ENCODE data around the gene RAB29.
A peak's percentile ranks its signal among the peaks of the same experiment; 100 is the strongest.
"Not testable (repeated sequence)": the region's sequence is repeated elsewhere in the genome, so short reads cannot be mapped to it uniquely, and the experiment has no call there.

RAB29 gene

GRCh38 chr1:205763980-205764379 lies 11.3 kb downstream of the RAB29 start:
- no peak for DNase-seq

- DNase-seq, result no peak
Observed at GRCh38 chr1:205760606-205761005, 14.7 kb downstream of the RAB29 start.

- DNase-seq, result no peak
Observed at GRCh38 chr1:205756552-205756951, 18.7 kb downstream of the RAB29 start.

GRCh38 chr1:205754857-205755256 lies 20.4 kb downstream of the RAB29 start:
- no peak for DNase-seq

DNA sequence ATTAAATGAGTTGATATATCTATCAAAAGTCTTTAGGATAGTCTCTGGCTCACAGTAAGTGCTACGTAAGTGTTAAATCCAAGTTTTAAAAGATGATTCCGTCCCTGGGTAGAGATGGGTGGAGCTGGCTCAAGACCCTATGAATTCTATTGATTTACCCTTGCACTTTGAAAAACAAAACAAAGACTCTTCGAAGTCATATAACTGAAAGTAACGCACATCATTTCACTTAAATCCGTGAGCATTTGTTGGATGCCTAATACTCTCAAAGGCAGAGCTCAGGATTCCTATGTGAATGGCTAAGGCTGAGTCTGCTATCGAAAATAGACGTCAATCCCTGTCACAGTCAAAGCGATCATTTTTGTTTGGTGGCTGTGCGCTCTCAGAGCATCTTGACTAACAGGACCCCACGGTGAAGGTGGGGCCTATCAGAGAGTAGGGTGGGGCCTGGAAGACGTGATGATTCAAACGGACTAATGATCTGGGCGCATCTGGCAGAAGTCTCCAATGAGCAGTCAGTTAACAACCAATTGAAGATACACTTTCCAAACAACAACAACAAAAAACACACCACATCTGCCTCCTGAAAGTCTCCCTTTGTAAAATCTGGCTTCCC lies 24.1 kb downstream of the RAB29 start:
- DNase-seq, result no peak

DNA sequence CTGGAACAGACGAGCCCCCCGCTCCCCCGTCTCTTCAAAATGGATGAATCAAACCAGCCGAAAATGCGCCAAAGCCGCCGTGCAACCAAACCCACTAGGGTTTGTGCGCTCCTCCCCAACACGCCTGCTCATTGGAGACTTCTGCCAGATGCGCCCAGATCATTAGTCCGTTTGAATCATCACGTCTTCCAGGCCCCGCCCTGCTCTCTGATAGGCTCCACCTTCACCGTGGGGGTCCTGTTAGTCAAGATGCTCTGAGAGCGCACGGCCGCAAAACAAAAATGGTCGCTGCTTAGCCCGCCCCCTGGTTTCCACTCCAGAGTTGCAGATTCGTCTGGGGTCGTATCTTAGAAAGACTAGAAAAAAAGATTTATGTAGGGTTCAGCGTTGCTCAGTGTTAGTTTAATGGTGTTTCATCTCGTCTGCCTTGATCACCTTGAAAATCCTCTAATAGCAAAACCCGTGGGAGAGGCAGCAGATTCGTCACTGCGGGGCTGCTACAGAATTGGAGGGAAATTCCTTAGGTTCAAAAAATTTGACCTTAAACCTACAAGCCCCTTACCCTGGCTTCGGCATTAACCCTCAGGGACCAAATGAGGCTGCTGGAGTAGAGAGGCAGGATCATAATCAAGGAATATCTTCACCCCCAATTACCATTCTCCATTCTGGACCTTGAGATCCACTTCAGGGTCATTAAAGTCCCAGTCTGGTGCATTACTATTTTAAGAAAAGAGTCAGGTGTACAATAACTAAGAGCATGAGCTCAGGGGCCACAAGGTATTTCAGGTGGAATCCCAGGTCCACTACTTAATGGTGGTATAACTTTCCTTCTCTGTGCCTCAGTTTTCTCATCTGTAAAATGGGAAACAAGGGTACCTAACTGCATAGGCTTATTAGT lies 24.9 kb downstream of the RAB29 start, which contains the start of gene NUCKS1:
Gene NUCKS1 (minus strand): TSS at position 45 of the 898 bp plus-strand sequence. CDS start 209 bp downstream, outside the sequence.
- peak; percentile 100 for DNase-seq

DNA sequence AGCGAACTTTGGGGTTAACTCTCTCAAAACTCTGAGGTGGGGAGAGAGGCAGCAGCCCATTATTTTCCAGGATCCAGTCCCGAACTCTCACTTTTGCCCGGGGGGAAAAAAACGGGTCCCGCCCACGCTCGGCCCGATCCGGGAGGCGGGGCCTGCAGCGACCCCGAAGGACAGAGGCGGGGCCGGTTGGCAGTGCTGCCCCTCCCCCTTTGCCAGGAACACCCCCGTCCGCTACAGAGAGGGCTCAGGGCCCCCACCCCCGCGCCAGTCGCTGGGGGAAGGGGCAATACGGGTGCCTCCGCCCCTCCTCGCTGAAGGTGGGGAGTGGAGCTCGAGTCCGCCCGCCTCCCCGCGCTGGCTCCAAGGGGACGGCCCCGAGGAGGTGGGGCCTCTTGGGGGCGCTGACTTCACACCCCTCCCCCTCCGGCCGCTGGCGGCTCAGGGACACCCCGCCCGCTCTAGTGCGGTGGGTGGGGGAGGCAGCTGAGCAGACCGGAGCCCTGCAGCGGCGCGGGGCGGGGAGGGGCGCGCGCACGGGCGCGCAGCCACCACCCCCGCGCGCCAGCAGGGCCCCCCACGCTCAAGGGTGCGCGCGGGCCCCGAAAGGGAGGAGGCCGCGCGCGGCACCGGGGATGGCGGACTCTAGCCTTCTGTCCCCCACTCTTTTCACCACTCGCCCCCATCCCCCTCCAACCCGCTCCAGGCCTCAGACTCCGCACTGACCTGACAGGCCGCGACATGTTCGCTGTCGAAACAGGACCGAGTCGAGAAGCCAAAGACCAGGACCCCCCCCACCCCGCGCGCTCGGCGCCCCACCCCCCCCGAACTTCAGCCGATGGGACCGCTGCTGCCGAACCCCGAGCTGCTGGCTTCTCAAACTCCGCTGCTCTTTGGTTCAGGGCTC lies 25.8 kb downstream of the RAB29 start:
- DNase-seq, result peak; percentile 94

- DNase-seq, result peak; percentile 22
Observed at GRCh38 chr1:205748403-205749233, 26.7 kb downstream of the RAB29 start.

- DNase-seq, result no peak
Observed at GRCh38 chr1:205746757-205747412, 28.4 kb downstream of the RAB29 start.

DNA sequence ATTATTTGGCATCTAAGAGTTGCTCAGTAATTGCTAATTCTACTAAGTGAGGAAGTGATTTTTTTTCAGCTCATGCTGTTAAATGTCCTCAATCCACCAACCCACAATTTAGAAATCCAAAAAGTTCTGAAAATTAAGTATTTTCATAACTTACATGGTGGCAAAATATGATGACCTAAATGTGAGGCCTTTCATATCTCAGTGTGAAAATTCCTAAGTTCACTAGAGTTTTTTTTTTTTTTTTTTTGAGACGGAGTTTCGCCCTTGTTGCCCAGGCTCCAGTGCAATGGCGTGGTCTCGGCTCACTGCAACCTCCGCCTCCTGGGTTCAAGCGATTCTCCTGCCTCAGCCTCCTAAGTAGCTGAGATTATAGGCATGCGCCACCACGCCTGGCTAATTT lies 30.9 kb downstream of the RAB29 start:
- no peak for DNase-seq

- no peak for DNase-seq
Observed at GRCh38 chr1:205743977-205744376, 31.3 kb downstream of the RAB29 start.

DNA sequence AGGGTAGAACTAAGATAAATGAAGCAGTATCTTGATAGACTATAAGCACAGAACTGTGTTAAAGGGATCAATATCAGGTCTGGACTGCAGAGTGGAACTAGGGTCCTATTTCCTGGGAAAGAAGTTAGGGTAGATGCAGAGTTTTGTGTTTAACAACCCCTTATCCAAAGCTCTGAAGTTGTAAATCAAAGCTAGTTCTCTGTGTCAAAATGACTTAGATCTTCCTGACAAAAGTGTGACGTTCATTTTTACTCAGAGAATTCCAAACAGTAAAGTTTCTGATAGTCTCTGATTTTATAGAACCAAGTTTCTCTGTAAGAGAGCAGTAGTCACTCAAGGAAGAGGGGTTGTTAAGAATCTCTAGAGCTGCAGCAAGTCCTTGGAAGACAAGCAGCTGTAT lies 33.6 kb downstream of the RAB29 start:
- DNase-seq, result no peak

- DNase-seq, result no peak
Observed at GRCh38 chr1:205739348-205740160, 35.7 kb downstream of the RAB29 start.

DNA sequence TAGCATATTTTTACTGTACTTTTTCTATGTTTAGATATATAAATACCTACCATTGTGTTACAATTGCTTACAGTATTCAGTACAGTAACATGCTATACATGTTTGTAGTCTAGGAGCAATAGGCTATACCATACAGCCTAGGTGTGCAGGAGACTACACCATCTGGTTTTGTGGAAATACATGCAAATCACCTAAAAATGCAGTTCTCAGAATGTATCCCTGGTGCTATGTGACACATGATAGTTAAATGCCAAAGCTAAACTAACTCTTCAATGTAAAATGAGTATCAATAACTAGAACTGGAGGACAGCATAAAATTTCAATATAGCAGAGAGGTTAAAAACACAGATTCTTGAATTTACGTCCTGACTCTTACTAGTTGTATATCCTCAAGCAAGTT lies 40.1 kb downstream of the RAB29 start:
- no peak for DNase-seq

- no peak for DNase-seq
Observed at GRCh38 chr1:205733438-205734175, 41.7 kb downstream of the RAB29 start.

- DNase-seq, result no peak
Observed at GRCh38 chr1:205729945-205730610, 45.2 kb downstream of the RAB29 start.

GRCh38 chr1:205726619-205727125 lies 48.6 kb downstream of the RAB29 start:
- no peak for DNase-seq

DNA sequence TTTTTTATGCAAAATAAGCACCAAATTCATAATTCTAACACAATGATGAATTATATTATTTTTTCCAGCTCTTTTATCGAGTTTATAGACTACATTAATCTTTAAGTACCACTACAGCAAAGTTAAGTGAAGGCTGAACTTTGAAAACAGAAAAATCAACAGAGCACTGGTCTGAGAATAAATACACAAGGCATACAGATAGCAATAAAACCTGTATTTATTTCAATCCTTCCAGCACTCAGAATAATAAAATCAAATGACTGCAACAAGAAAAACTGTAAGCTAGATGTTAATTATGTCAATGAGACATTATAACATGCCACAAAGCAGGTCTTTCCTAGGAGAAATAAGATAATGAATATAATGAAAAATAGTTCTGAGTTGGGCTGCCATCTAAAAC lies 49.8 kb downstream of the RAB29 start:
- DNase-seq, result no peak

- DNase-seq, result not testable (repeated sequence)
Observed at GRCh38 chr1:205720740-205721139, 54.5 kb downstream of the RAB29 start.

All from COR-L47 (cell line).